Endothelial cell of umbilical vein (primary cell): Measurements from ENCODE around the gene OXNAD1. TPM values are rescaled to one million over a fixed set of nuclear protein-coding genes. Genes with fewer than 3 reads are reported as not detected.

ENCODE experiments used
- BruUV-seq: library from RNA; stranded (reverse); fragments of 400-500 nt; replicated peaks from 2 replicates; lab custom pipeline; 2021; lab: Mats Ljungman, UMichigan
- CTCF ChIA-PET: fragments of 300-600, 350-600 bp; sonication (Branson Sonifier 250); formaldehyde crosslinking; loops from one replicate; lab custom pipeline; 2021; ENCODE audit warnings: antibody characterized with exemption, inconsistent platforms; lab: Charles Lee
- POLR2A ChIA-PET: fragments of 300-600, 350-600 bp; sonication (Branson Sonifier 250); formaldehyde crosslinking; loops from one replicate; lab custom pipeline; 2021; ENCODE audit warnings: antibody characterized with exemption, inconsistent platforms; lab: Charles Lee
- DNase-seq: peaks from one replicate; pipeline ENCODE4 v3.0.0-alpha.2; 2011; ENCODE audit warnings: low read depth, low spot score
- FAIRE-seq: peaks from 2 replicates; lab custom pipeline; 2011; peaks lifted over from hg19 to GRCh38; lab: Jason Lieb, UNC
- H2AFZ ChIP-seq: 2 replicates; pipeline ENCODE4 v1.6.0; 2012; ENCODE audit warnings: low read depth, low read length, control low read depth, inconsistent platforms
- H3K27ac ChIP-seq: 2 replicates; pipeline ENCODE4 v1.5.1; 2011; ENCODE audit warnings: low read depth, mild to moderate bottlenecking, control low read depth, low read length, moderate library complexity; ENCODE audit not compliant: insufficient read depth
- H3K27me3 ChIP-seq, 2 experiments: 2 replicates each; pipeline versions ENCODE4 v1.6.0 to v1.6.1; 2011; ENCODE audit warnings: low read length in 2 of 2, mixed read lengths in 1 of 2; ENCODE audit not compliant: control insufficient read depth in 2 of 2, insufficient read depth in 2 of 2
- H3K36me3 ChIP-seq, 2 experiments: 2 replicates in 1 of 2; 3 replicates in 1 of 2; pipeline ENCODE4 v1.5.1; 2011; ENCODE audit warnings: low read length in 2 of 2, mild to moderate bottlenecking in 1 of 2, moderate library complexity in 1 of 2; ENCODE audit not compliant: control insufficient read depth in 2 of 2, insufficient read depth in 2 of 2; ENCODE audit errors: extremely low read depth in 1 of 2
- H3K4me1 ChIP-seq: 3 replicates; pipeline ENCODE4 v1.5.1; 2011; ENCODE audit warnings: mild to moderate bottlenecking, low read length; ENCODE audit not compliant: control insufficient read depth, insufficient read depth; ENCODE audit errors: extremely low read depth
- H3K4me2 ChIP-seq: 2 replicates; pipeline ENCODE4 v1.6.1; 2011; ENCODE audit warnings: low read length, control low read depth, mixed read lengths; ENCODE audit not compliant: insufficient read depth
- H3K4me3 ChIP-seq, 3 experiments: fragments of 200-600 bp in 1 of 3; sonication (generic), shearing (Covaris generic) in 1 of 3; replicated peaks in 1 of 3; 2 replicates each; pipeline ENCODE4 v1.5.1; 2011 to 2016; ENCODE audit warnings: control low read depth in 3 of 3, low read length in 3 of 3, mild to moderate bottlenecking in 2 of 3, inconsistent platforms in 1 of 3, low read depth in 1 of 3, moderate library complexity in 1 of 3; ENCODE audit not compliant: insufficient read depth in 1 of 3
- H3K79me2 ChIP-seq: 2 replicates; pipeline ENCODE4 v1.6.0; 2012; ENCODE audit warnings: low read length, inconsistent platforms; ENCODE audit not compliant: control insufficient read depth, insufficient read depth
- H3K9ac ChIP-seq: replicated peaks from 2 replicates; pipeline ENCODE3; 2011; ENCODE audit warnings: low read length, control low read depth; ENCODE audit not compliant: insufficient read depth; ENCODE audit errors: extremely low read depth
- H3K9me1 ChIP-seq: replicated peaks from 3 replicates; pipeline ENCODE4 v1.6.0; 2011; ENCODE audit warnings: mild to moderate bottlenecking, low read length; ENCODE audit not compliant: control insufficient read depth, insufficient read depth; ENCODE audit errors: extremely low read depth
- H3K9me3 ChIP-seq: replicated peaks from 2 replicates; pipeline ENCODE4 v1.5.1; 2012; ENCODE audit warnings: low read length, inconsistent platforms; ENCODE audit not compliant: control insufficient read depth, insufficient read depth
- H4K20me1 ChIP-seq: replicated peaks from 2 replicates; pipeline ENCODE3; 2011; ENCODE audit warnings: mild to moderate bottlenecking, low read length; ENCODE audit not compliant: control insufficient read depth, insufficient read depth; ENCODE audit errors: extremely low read depth
- EZH2 ChIP-seq: IDR thresholded peaks from 2 replicates; pipeline ENCODE4 v1.6.1; 2012; ENCODE audit warnings: borderline replicate concordance, low read depth, mild to moderate bottlenecking, moderate library complexity, low read length, inconsistent platforms; ENCODE audit not compliant: severe bottlenecking
- FOS ChIP-seq: IDR thresholded peaks from 2 replicates; pipeline ENCODE4 v1.6.1; 2011; ENCODE audit warnings: mild to moderate bottlenecking, low read length, moderate library complexity, borderline replicate concordance; ENCODE audit not compliant: insufficient read depth
- GATA2 ChIP-seq: IDR thresholded peaks from 2 replicates; pipeline ENCODE4 v1.7.0; 2011; ENCODE audit warnings: low read depth, mild to moderate bottlenecking, moderate library complexity, mixed read lengths, low read length; ENCODE audit not compliant: insufficient read length, insufficient read depth
- JUN ChIP-seq: IDR thresholded peaks from 2 replicates; pipeline ENCODE4 v1.6.1; 2011; ENCODE audit warnings: borderline replicate concordance, low read depth; ENCODE audit not compliant: insufficient read length, insufficient read depth
- MYC ChIP-seq: IDR thresholded peaks from one replicate; pipeline ENCODE4 v1.6.1; 2011; ENCODE audit warnings: mild to moderate bottlenecking, low read depth, low read length
- POLR2A ChIP-seq: IDR thresholded peaks from 2 replicates; pipeline ENCODE4 v1.6.1; 2012; ENCODE audit warnings: low read depth, mild to moderate bottlenecking, control low read depth, low read length
- POLR2AphosphoS5 ChIP-seq: IDR thresholded peaks from 2 replicates; pipeline ENCODE4 v1.6.1; 2012; ENCODE audit warnings: low read depth, mild to moderate bottlenecking, control low read depth, low read length, moderate library complexity; ENCODE audit not compliant: insufficient read depth
- dilution Hi-C: fragments of 300-500 bp; cut with MboI; formaldehyde crosslinking; loops from one replicate; pipeline ENCODE4 v1.15.0; 2019; ENCODE audit warnings: low sequenced_read_pairs; ENCODE audit not compliant: extremely low pct_ligation_motif_present
- intact Hi-C: fragments of 100-400 bp; cut with micrococcal nuclease; formaldehyde crosslinking; loops from one replicate; pipeline ENCODE4 v1.10.0; 2022
- polyA plus RNA-seq, 4 experiments: library from polyadenylated mRNA; depleted of rRNA in 3 of 4; stranded (reverse) in 3 of 4; unstranded in 1 of 4; fragments of >200 nt; gene quantifications; 2 replicates each; pipeline versions ENCODE4 v1.2.1 to v1.2.3, GENCODE V29; 2011 to 2012; ENCODE audit warnings: missing spikeins in 1 of 4
- total RNA-seq: library from RNA; stranded (reverse); gene quantifications from 2 replicates; pipeline ENCODE4 v1.2.3, GENCODE V29; 2021
- TF ChIP-seq, protein P1 (sequence below): IDR thresholded peaks from 2 replicates; pipeline ENCODE4 v1.6.1; 2011; ENCODE audit not compliant: insufficient read depth, insufficient read length
- TF ChIP-seq, protein P2 (sequence below), 2 donors: IDR thresholded peaks; 1 replicate in 1 of 2; 2 replicates in 1 of 2; pipeline ENCODE4 v1.5.1; 2011; ENCODE audit warnings: low read length in 2 of 2, mild to moderate bottlenecking in 2 of 2, moderate library complexity in 2 of 2, control low read depth in 1 of 2, inconsistent platforms in 1 of 2, low read depth in 1 of 2; ENCODE audit not compliant: insufficient read depth in 1 of 2; ENCODE audit errors: extremely low read depth in 1 of 2

Gene OXNAD1
- total and polyA plus RNA-seq, 2 donors (not counting 3 experiments of a cell fraction or from before 2014, with no cell fraction given), result 5.5 to 9.7 TPM

DNA sequence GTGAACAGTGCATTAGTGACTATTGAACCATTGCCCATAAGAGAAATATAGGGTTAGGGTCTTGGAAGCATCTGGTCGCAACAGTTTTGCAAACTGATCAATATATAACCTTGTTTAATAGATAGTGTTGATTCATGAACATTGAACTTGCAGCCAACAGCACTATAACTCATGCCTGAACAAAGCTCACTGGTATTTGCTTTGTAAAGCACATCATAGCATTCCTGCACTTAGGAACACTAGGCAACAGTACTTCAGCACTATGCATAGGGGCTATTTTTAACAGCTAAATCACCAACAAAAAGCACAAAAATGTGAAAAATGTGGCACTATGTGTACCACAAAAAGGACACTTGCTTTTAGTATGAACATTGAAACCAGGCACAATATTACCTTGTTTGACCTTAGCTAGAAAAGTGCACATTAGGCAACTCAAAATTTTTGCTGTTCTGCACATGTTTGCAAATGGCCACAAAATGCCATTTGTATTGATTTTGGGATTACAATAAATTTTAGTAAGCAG, 68.0 kb downstream of the OXNAD1 start:
- no peaks in the 10 kb centered on the region for H3K4me1 ChIP-seq
- H3K9me1 ChIP-seq, result no peaks in the 10 kb centered on the region
- H3K4me2 ChIP-seq, result no peak overlapping the region
- dilution Hi-C loops (no loop called here), intact Hi-C loops (no loop called here)
- no peaks in the 10 kb centered on the region for H4K20me1 ChIP-seq
- no peak overlapping the region for H3K27ac ChIP-seq
- ChIA-PET POLR2A (no interaction called here), CTCF (interaction anchor here (1.2 kb wide), 1 partner anchor 43 kb away, joined by 5 read pairs; no protein-coding TSS in a partner anchor)
- BruUV-seq, result no TSS peak
- no peak overlapping the region for H3K9ac ChIP-seq
- no peaks in the 10 kb centered on the region for H3K9me3 ChIP-seq
- H3K36me3 ChIP-seq, result no peaks in the 10 kb centered on the region
- H2AFZ ChIP-seq, result no peak overlapping the region
- no peak overlapping the region for H3K4me3 ChIP-seq
- TF ChIP-seq EZH2 (no peak), POLR2A (no peak), POLR2AphosphoS5 (no peak), GATA2 (no peak), FOS (no peak), MYC (no peak), JUN (no peak)
- TF ChIP-seq, protein P1, sequence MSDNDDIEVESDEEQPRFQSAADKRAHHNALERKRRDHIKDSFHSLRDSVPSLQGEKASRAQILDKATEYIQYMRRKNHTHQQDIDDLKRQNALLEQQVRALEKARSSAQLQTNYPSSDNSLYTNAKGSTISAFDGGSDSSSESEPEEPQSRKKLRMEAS, result no peak
- TF ChIP-seq, protein P2, sequence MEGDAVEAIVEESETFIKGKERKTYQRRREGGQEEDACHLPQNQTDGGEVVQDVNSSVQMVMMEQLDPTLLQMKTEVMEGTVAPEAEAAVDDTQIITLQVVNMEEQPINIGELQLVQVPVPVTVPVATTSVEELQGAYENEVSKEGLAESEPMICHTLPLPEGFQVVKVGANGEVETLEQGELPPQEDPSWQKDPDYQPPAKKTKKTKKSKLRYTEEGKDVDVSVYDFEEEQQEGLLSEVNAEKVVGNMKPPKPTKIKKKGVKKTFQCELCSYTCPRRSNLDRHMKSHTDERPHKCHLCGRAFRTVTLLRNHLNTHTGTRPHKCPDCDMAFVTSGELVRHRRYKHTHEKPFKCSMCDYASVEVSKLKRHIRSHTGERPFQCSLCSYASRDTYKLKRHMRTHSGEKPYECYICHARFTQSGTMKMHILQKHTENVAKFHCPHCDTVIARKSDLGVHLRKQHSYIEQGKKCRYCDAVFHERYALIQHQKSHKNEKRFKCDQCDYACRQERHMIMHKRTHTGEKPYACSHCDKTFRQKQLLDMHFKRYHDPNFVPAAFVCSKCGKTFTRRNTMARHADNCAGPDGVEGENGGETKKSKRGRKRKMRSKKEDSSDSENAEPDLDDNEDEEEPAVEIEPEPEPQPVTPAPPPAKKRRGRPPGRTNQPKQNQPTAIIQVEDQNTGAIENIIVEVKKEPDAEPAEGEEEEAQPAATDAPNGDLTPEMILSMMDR (IDR thresholded peaks at IDR 0.05; ENCODE audit: extremely low read depth in 1 of 2, insufficient read depth in 1 of 2, low read depth in 1 of 2, low read length in 2 of 2), result no peak
- no peaks in the 10 kb centered on the region for H3K27me3 ChIP-seq
- DNase-seq (no peak), FAIRE-seq (no peak)
- H3K79me2 ChIP-seq, result no peaks in the 10 kb centered on the region
